NB4 (cell line): ENCODE measurements around the gene ETV4.

Experiments used
- DNase-seq: peaks from one replicate; pipeline ENCODE4 v3.0.0; 2010; ENCODE audit warnings: low read depth
- H3K4me3 ChIP-seq: one replicate; pipeline ENCODE4 v1.5.1; 2011; ENCODE audit warnings: mild to moderate bottlenecking, low read depth, low read length, moderate library complexity
- MYC ChIP-seq: IDR thresholded peaks from 2 replicates; pipeline ENCODE4 v1.6.1; 2011; ENCODE audit warnings: low read depth, low read length
- POLR2A ChIP-seq: IDR thresholded peaks from 2 replicates; pipeline ENCODE4 v1.6.1; 2011; ENCODE audit warnings: mild to moderate bottlenecking; ENCODE audit not compliant: insufficient read length; ENCODE audit errors: extremely low read depth
- TF ChIP-seq, protein P1 (sequence below): IDR thresholded peaks from 2 replicates; pipeline ENCODE4 v1.6.1; 2011; ENCODE audit warnings: low read depth, low read length
- TF ChIP-seq, protein P2 (sequence below): IDR thresholded peaks from one replicate; pipeline ENCODE4 v1.5.1; 2012; ENCODE audit warnings: low read depth, low read length

ETV4 gene

DNA sequence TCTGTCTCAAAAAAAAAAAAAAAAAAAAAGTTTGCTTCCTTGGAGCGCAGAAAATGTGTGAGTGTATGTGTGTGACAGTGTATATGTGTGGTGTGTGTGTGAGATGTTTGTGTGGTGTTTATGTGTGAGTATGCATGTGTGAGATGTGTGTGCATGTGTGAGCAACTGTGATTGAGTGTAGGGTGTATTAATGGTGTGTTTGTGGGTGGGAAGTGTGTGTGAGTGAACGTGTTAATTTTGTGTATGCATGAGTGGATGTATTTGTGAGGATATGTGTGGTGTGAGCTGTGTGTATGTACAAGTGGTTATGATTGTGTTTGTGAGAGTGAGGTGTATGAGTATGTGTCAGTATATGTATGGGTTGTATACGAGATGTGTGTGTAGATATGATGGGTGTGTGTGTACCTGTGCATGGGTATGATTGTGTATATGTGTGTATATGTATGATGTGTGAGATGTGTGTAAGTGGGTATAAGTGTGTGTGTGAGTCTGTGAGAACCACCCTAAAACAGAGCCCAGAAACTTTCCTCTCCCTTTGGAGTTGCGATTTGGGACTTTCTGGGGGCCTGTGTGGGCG is 22.5 kb upstream of the ETV4 start:
- H3K4me3 ChIP-seq: no peak overlapping the region
- TF ChIP-seq, protein P1, sequence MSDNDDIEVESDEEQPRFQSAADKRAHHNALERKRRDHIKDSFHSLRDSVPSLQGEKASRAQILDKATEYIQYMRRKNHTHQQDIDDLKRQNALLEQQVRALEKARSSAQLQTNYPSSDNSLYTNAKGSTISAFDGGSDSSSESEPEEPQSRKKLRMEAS: no peak
- TF ChIP-seq POLR2A: no peak
- TF ChIP-seq, protein P2, sequence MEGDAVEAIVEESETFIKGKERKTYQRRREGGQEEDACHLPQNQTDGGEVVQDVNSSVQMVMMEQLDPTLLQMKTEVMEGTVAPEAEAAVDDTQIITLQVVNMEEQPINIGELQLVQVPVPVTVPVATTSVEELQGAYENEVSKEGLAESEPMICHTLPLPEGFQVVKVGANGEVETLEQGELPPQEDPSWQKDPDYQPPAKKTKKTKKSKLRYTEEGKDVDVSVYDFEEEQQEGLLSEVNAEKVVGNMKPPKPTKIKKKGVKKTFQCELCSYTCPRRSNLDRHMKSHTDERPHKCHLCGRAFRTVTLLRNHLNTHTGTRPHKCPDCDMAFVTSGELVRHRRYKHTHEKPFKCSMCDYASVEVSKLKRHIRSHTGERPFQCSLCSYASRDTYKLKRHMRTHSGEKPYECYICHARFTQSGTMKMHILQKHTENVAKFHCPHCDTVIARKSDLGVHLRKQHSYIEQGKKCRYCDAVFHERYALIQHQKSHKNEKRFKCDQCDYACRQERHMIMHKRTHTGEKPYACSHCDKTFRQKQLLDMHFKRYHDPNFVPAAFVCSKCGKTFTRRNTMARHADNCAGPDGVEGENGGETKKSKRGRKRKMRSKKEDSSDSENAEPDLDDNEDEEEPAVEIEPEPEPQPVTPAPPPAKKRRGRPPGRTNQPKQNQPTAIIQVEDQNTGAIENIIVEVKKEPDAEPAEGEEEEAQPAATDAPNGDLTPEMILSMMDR: no peak
- no peak for TF ChIP-seq MYC
- no peak for DNase-seq

DNA sequence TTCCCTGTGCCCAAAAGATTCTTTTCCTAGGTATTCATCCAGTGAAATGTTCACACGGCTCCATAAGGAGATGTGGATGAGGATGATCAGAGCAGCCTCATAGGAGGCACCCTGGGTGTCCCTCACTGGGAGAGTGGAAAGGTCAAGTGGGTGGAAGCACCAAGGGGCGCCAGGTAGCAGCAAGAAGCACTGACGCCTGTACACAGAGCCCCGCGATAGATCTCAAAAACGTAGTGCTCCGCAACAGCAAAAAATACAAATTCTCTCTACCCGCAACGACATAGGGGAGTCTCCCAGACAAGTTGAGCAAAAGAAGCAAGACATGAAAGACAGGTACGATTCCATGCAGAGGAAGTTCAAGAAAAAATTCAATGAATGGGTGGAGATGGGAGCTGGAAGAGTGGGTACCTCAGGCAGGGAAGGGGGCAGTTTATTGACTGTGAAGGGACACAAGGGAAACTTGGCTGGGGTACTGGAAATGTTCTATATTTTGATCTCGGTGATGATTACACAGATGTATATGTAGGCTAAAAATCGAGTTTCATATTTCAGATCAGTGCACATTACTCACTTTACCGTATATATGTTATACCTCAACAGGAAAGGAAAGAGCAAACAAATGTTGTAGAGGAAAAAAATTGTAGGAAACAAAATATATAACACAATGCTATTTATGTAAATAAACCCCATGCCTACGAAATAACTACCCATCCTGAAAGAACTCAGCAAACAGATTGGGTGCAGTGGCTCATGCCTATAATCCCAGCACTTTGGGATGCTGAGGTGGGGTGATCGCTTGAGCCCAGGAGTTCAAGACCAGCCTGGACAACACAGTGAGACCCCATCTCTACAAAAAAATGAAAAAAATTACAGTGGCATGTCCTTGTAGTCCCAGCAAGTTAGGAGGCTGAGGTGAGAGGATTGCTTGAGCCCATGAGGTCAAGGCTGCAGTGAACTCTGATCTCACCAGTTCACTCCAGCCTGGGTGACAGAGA is 17.8 kb upstream of the ETV4 start:
- TF ChIP-seq, protein P2: no peak
- TF ChIP-seq POLR2A: no peak
- TF ChIP-seq MYC: no peak
- TF ChIP-seq, protein P1: no peak
- H3K4me3 ChIP-seq: no peak overlapping the region
- DNase-seq: no peak

DNA sequence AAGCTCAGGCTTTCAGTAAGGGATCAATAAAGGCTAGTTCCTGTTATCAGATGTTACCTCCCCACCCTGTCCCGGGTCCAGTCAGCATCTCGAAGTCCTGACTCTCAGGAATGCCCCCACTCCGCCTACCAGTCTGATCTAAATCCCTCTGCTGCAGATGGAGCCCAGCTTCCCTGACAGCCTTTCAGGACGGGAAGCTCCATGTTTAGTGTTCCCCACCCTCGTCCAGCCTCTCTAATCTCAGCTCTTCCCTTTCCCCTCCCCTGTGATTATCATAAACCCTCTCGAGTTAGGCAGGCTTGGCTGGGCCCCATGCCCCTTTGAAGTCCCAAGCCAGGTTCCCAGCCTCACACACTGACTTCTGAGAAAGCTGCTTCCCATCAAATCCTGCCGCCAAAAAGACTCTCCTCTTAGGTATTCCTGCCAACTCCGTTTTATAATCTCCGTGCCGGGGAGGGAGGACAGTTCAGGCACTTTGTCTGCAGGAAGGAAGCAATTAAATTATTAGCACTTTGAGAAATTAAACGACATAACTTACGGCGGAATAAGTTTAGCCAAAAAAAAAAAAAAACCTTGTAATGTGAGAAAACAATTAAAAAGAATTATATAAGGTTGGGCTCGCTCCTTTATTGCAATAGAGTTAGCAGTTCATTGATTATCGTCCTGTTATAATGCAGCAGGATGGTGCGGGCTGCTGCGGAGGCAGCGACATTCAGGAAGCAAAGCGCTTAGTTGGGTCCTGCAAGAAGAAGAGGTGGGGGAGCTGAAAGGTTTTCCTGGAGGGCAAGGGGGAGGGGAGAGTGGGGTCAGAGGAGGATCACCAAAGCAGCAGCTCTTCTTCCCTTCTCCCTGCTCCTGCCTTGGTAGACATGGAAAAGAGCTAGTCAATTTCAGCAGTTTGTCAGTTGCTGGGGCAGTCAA is 16.8 kb upstream of the ETV4 start:
- no peak overlapping the region for H3K4me3 ChIP-seq
- no peak for DNase-seq
- TF ChIP-seq, protein P2: no peak
- TF ChIP-seq POLR2A: no peak
- TF ChIP-seq, protein P1: no peak
- TF ChIP-seq MYC: no peak

DNA sequence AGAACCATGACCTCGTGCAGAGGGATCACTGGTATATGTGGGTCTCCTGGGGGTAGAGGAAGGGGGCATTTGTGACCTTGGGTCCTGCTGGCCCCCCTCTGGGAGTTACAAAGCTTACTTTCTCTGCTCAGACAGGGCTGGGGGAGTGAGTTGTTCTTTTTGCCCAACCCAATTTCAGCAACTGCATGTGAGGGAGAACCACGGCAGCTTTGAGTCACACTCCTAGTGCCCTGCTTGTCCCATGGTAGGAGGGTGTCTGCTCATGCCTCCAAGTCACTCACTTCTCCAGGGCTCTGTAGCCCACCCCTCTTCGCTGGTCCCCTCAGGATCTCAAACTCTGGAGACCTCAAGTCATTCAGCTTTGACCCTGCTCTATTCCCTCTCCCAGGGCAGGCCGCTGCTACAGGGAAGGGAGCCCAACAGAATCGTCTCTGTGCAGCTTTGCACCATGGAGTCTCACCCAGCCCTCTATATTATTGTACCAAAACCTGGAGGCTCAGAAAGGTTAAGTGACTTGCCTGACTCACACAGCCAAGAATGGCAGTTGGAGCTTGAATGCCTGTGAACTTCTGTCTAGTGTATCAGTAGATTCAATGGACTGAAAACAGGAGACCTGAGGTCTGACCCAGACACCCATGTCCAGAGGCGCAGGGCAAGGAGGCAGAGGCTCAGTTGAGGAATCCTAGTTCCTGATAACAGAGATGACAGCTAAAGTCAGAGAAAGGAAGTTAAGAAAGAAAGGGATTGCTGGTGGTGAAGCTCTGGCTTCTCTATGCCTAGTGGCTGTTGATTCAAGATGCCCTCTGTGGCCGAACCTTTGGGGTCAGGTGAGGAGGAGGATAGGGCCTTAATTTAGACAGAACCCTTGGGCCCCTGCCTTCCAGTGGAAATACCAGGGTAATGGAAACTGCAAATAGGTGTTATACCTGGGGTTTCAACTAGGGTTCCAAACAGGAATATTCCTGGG is 14.6 kb upstream of the ETV4 start:
- TF ChIP-seq, protein P2: no peak
- TF ChIP-seq, protein P1: no peak
- TF ChIP-seq POLR2A: no peak
- TF ChIP-seq MYC: no peak
- no peak for DNase-seq
- H3K4me3 ChIP-seq: no peak overlapping the region

DNA sequence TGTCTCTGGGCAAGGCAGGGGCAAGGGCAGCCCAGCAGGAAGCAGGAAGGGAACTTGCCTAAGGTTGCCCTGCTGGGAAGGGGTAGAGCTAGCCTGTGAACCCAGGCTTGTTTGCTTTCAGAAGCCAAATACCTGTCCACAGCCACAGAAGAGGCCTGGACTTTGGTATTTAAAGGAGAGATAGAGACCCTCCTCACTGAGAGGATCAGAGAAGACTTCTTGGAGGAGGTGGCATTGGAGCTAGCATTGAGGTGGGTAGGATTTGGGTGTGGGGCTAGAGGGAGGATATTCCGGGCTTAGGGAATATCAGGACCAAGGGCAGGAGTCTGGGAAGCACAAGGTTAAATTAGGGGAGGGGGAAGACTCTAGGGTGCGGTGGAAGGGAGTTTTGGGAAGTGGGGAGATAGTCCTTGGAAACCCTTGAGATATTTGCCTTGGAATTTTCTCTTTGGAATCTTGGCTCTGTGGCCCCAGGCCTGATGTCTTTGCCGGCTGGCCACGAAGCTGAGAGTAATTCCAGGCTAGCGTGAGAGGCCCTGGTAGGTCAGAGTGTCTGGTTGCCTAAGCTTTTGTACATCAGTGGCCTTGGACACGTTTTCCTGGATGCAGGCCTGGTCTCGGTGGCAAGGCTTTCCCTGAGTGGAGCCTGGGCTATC is 13.1 kb upstream of the ETV4 start:
- TF ChIP-seq, protein P2: no peak
- no peak overlapping the region for H3K4me3 ChIP-seq
- no peak for DNase-seq
